ENCODE data around the gene FMOD.

Gene FMOD

GRCh38 chr1:203364094-203364801 lies 13.3 kb upstream of the FMOD start:
- no peak for TF ChIP-seq CTCF (IDR thresholded peaks at IDR 0.05; ENCODE audit: control insufficient read depth, extremely low read depth, insufficient read depth)
- no peak for DNase-seq (ENCODE audit: low read depth)
- H3K4me3 ChIP-seq (ENCODE audit: low read depth, low read length) = no peak overlapping the region

- TF ChIP-seq CTCF (IDR thresholded peaks at IDR 0.05; ENCODE audit: control insufficient read depth, extremely low read depth, insufficient read depth) = no peak
- H3K4me3 ChIP-seq (ENCODE audit: low read depth, low read length) = no peak overlapping the region
- no peak for DNase-seq (ENCODE audit: low read depth)
Measured at GRCh38 chr1:203362720-203363025, 11.8 kb upstream of the FMOD start.

- H3K4me3 ChIP-seq (ENCODE audit: low read depth, low read length) = no peak overlapping the region
- no peak for DNase-seq (ENCODE audit: low read depth)
- no peak for TF ChIP-seq CTCF (IDR thresholded peaks at IDR 0.05; ENCODE audit: control insufficient read depth, extremely low read depth, insufficient read depth)
Measured at GRCh38 chr1:203361945-203362719, 11.2 kb upstream of the FMOD start.

- DNase-seq (ENCODE audit: low read depth) = no peak
- no peak overlapping the region for H3K4me3 ChIP-seq (ENCODE audit: low read depth, low read length)
- no peak for TF ChIP-seq CTCF (IDR thresholded peaks at IDR 0.05; ENCODE audit: control insufficient read depth, extremely low read depth, insufficient read depth)
Measured at GRCh38 chr1:203360547-203361185, 9.7 kb upstream of the FMOD start.

GRCh38 chr1:203359010-203359571 lies 8.2 kb upstream of the FMOD start:
- DNase-seq (ENCODE audit: low read depth) = no peak
- H3K4me3 ChIP-seq (ENCODE audit: low read depth, low read length) = no peak overlapping the region
- no peak for TF ChIP-seq CTCF (IDR thresholded peaks at IDR 0.05; ENCODE audit: control insufficient read depth, extremely low read depth, insufficient read depth)

- TF ChIP-seq CTCF (IDR thresholded peaks at IDR 0.05; ENCODE audit: control insufficient read depth, extremely low read depth, insufficient read depth) = no peak
- no peak overlapping the region for H3K4me3 ChIP-seq (ENCODE audit: low read depth, low read length)
- no peak for DNase-seq (ENCODE audit: low read depth)
Measured at GRCh38 chr1:203354246-203354645, 3.3 kb upstream of the FMOD start.
